SU-DHL-6 (cell line): ENCODE measurements around the gene CTCF.

Experiments
- CTCF ChIP-seq: fragments of 200-600 bp; sonication (generic); IDR thresholded peaks from one replicate; pipeline ENCODE4 v1.5.1; 2017; ENCODE audit warnings: antibody characterized with exemption, mild to moderate bottlenecking, low read length, moderate library complexity; ENCODE audit not compliant: insufficient read depth, poor library complexity, severe bottlenecking
- EZH2phosphoT487 ChIP-seq: fragments of 200-600 bp; sonication (generic), shearing (Covaris generic); conservative IDR thresholded peaks from 2 replicates; pipeline ENCODE4 v1.6.1; 2018; ENCODE audit warnings: mild to moderate bottlenecking, antibody characterized with exemption, low read length, moderate library complexity, mixed read lengths

GRCh38 chr16:67683767-67684166 lies 121.4 kb downstream of the CTCF start:
- TF ChIP-seq CTCF: no peak
- TF ChIP-seq EZH2phosphoT487: no peak
